Measurements from ENCODE around the gene SLC22A3. TPM values are rescaled to one million over a fixed set of nuclear protein-coding genes. Genes with fewer than 3 reads are reported as not detected.
A peak's percentile ranks its signal among the peaks of the same experiment; 100 is the strongest.

The SLC22A3 gene
- total and polyA plus RNA-seq, 2 of the 13 experiments (the other 11 are each of a cell fraction or from before 2014, with no cell fraction given): 12.0 to 31.5 TPM

- TF ChIP-seq HDAC1 (CRISPR knock-in tag; IDR thresholded peaks at IDR 0.05) (peak; percentile 58), RXRA (CRISPR knock-in tag; IDR thresholded peaks at IDR 0.05) (peak; percentile 28), POGK (CRISPR knock-in tag; conservative IDR thresholded peaks at IDR 0.05) (peak; percentile 65; the same call in 1 of the 2 replicates), MED1 (CRISPR knock-in tag; IDR thresholded peaks at IDR 0.05) (peak; percentile 66), ZNF772 (CRISPR knock-in tag; IDR thresholded peaks at IDR 0.05) (peak; percentile 59; the same call in 1 of the 2 replicates), MEIS2 (CRISPR knock-in tag; IDR thresholded peaks at IDR 0.05) (no peak; the same call in 1 of the 2 replicates), SMC3 (IDR thresholded peaks at IDR 0.05; ENCODE audit: low read length) (no peak), ARID3A (IDR thresholded peaks at IDR 0.05; ENCODE audit: low read depth, low read length) (no peak), EZH2 (conservative IDR thresholded peaks at IDR 0.05; ENCODE audit: low read depth, low read length) (no peak), CREB1 (IDR thresholded peaks at IDR 0.05) (no peak), CREB1 (CRISPR knock-in tag; IDR thresholded peaks at IDR 0.05) (0 out of 2 replicates have a peak, but pooled peaks have one; percentile 34), HNRNPUL1 (IDR thresholded peaks at IDR 0.05; ENCODE audit: low read depth, low read length) (no peak), ZEB1 (IDR thresholded peaks at IDR 0.05; ENCODE audit: insufficient replicate concordance, low read depth) (no peak), TCF7L2 (IDR thresholded peaks at IDR 0.05; ENCODE audit: low read depth, low read length) (peak; percentile 61; the same call in 1 of the 2 replicates), ZNF362 (CRISPR knock-in tag; IDR thresholded peaks at IDR 0.05; ENCODE audit: borderline replicate concordance) (peak; percentile 75; the same call in 1 of the 2 replicates), ZNF574 (CRISPR knock-in tag; IDR thresholded peaks at IDR 0.05) (peak; percentile 63; the same call in 1 of the 2 replicates), BCLAF1 (IDR thresholded peaks at IDR 0.05) (no peak), XRCC5 (optimal IDR thresholded peaks at IDR 0.05; ENCODE audit: low read length) (peak; percentile 51)
Measured at GRCh38 chr6:160349020-160349441, 853 bp downstream of the SLC22A3 start (continued).

Measured in HepG2 (cell line).